Right lobe of liver (tissue), 4 donors: ENCODE data around the gene PLXNA4.

ENCODE experiments used
- CTCF ChIP-seq, 4 donors: fragments of 200-600 bp in 3 of 4; fragments of 450-650 bp in 1 of 4; IDR thresholded peaks; one replicate each; pipeline versions ENCODE4 v1.5.1 to v1.8.0; 2016 to 2022; ENCODE audit warnings: antibody characterized with exemption in 4 of 4, mild to moderate bottlenecking in 2 of 4
- POLR2A ChIP-seq: fragments of 450-650 bp; IDR thresholded peaks from one replicate; pipeline ENCODE4 v1.6.1; 2017; ENCODE audit warnings: antibody characterized with exemption, mild to moderate bottlenecking
- donor health status: DM: no; HTN: no; CAD: no.
- donor health status: DM: no; HTN: no; CAD: no.
- donor health status: DM: no; HTN: yes; CAD: no.

- TF ChIP-seq POLR2A (no peak), CTCF (IDR thresholded peaks at IDR 0.05) (no peak)
Observed at GRCh38 chr7:132373879-132374278, 202.4 kb downstream of the PLXNA4 start.
